ENCODE measurements around the gene TAF9.

The TAF9 gene

DNA sequence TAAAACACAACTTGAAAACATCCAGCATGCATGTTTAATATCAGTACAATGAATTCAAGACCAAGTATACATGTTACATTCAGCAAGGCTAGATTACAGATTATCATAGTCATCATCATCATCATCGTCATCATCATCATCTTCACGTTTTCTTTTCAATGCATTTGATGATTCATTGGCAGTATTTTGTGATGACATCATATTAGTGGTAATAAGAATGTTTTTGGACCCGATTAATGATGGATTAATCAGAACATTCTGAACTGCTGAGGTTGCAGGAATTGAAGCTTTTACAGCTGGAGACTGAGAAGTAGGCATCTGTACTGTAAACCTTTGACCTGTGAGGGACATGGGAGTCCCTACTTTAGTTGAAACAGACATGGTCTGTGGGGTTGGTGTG lies 4.5 kb downstream of the TAF9 start:
- Histone ChIP-seq H3K27me3 (ENCODE audit: insufficient read depth, insufficient read length) (no peaks in the 10 kb centered on the region), H3K4me3 (ENCODE audit: insufficient read length, low read depth) (no peak overlapping the region), H3K4me1 (ENCODE audit: insufficient read depth, insufficient read length) (no peaks in the 10 kb centered on the region), H3K9ac (ENCODE audit: insufficient read length, low read depth) (no peak overlapping the region), H3K9me3 (ENCODE audit: insufficient read depth, low read length) (no peaks in the 10 kb centered on the region), H3K36me3 (ENCODE audit: insufficient read depth, insufficient read length, low read length) (peaks cover 48% of the 10 kb centered on the region)
- TF ChIP-seq YY1 (IDR thresholded peaks at IDR 0.05; ENCODE audit: insufficient read depth, insufficient read length) = no peak
- TF ChIP-seq SUZ12 (IDR thresholded peaks at IDR 0.05; ENCODE audit: extremely low read depth, insufficient read depth, insufficient read length) = no peak
- no peak for TF ChIP-seq ZNF274 (IDR thresholded peaks at IDR 0.05; ENCODE audit: low read depth, low read length)
- no peak for DNase-seq (ENCODE audit: low read depth, low spot score)

DNA sequence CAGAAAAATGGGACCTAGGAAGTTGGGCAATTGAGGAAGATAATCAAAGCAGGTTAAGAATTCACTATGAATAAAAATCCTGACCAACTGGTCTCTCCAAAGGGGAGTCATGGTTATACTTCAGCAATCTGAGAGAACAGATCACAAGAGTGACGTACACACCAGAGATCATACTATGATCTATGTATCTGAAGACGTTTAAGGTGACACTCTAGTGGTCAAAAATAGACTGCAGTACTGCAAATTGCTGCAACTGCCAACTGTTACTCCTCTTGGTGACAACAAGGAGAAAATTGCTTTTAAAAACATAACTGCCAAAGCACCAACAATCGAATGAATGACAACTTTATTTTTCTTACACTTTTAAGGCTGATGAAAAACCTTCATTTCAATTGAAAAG lies 4.9 kb downstream of the TAF9 start:
- Histone ChIP-seq H3K36me3 (ENCODE audit: insufficient read depth, insufficient read length, low read length) (peaks cover 51% of the 10 kb centered on the region), H3K27me3 (ENCODE audit: insufficient read depth, insufficient read length) (no peaks in the 10 kb centered on the region), H3K9ac (ENCODE audit: insufficient read length, low read depth) (no peak overlapping the region), H3K9me3 (ENCODE audit: insufficient read depth, low read length) (no peaks in the 10 kb centered on the region), H3K4me1 (ENCODE audit: insufficient read depth, insufficient read length) (no peaks in the 10 kb centered on the region), H3K4me3 (ENCODE audit: insufficient read length, low read depth) (no peak overlapping the region)
- no peak for TF ChIP-seq SUZ12 (IDR thresholded peaks at IDR 0.05; ENCODE audit: extremely low read depth, insufficient read depth, insufficient read length)
- TF ChIP-seq ZNF274 (IDR thresholded peaks at IDR 0.05; ENCODE audit: low read depth, low read length) = no peak
- no peak for TF ChIP-seq YY1 (IDR thresholded peaks at IDR 0.05; ENCODE audit: insufficient read depth, insufficient read length)
- no peak for DNase-seq (ENCODE audit: low read depth, low spot score)

DNA sequence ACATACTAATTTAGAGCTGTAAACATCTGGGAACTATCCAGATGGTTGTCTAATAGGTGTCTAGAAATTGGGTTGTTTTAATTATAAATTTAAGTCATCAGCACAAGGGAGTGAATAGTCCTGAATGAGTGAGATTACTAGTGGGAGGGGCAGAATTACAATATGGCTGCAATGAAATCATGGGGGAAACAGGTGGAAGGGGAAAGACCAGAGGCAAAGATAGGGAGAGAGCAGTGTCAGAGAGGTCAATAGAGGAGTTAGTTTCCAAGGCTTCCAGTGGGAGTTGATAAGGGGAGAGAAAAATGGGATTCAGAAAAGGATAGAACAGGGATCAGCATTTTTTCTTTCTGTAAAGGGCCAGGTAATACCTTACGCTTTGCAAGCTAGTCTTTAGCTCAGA lies 8.9 kb downstream of the TAF9 start:
- no peaks in the 10 kb centered on the region for H3K9me3 ChIP-seq (ENCODE audit: insufficient read depth, low read length)
- DNase-seq (ENCODE audit: low read depth, low spot score) = no peak
- H3K4me3 ChIP-seq (ENCODE audit: insufficient read length, low read depth) = no peak overlapping the region
- H3K9ac ChIP-seq (ENCODE audit: insufficient read length, low read depth) = no peak overlapping the region
- no peaks in the 10 kb centered on the region for H3K27me3 ChIP-seq (ENCODE audit: insufficient read depth, insufficient read length)
- H3K4me1 ChIP-seq (ENCODE audit: insufficient read depth, insufficient read length) = no peaks in the 10 kb centered on the region
- TF ChIP-seq SUZ12 (IDR thresholded peaks at IDR 0.05; ENCODE audit: extremely low read depth, insufficient read depth, insufficient read length) (no peak), ZNF274 (IDR thresholded peaks at IDR 0.05; ENCODE audit: low read depth, low read length) (no peak), YY1 (IDR thresholded peaks at IDR 0.05; ENCODE audit: insufficient read depth, insufficient read length) (no peak)
- peaks cover 41% of the 10 kb centered on the region for H3K36me3 ChIP-seq (ENCODE audit: insufficient read depth, insufficient read length, low read length)

DNA sequence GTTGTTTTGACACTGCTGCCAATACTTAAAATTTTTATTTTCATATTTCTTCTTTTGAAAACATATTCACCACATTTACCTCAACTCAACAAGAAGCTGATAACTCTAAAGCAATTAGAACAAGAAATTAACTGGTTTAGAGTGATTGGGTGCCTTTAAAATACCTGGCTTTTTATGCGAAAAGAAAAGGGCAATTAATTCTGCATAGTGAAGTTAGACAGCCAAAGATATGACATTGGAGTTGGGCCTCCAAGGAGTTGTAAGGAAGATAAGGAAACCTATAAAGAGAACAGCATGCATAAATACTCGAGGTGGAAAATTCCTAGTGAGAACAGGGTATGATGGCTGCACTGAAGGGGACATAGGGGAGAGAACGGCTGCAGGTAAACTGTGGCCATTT lies 9.6 kb downstream of the TAF9 start:
- Histone ChIP-seq H3K9ac (ENCODE audit: insufficient read length, low read depth) (no peak overlapping the region), H3K4me3 (ENCODE audit: insufficient read length, low read depth) (no peak overlapping the region), H3K9me3 (ENCODE audit: insufficient read depth, low read length) (no peaks in the 10 kb centered on the region), H3K4me1 (ENCODE audit: insufficient read depth, insufficient read length) (no peaks in the 10 kb centered on the region), H3K27me3 (ENCODE audit: insufficient read depth, insufficient read length) (no peaks in the 10 kb centered on the region), H3K36me3 (ENCODE audit: insufficient read depth, insufficient read length, low read length) (peaks cover 41% of the 10 kb centered on the region)
- TF ChIP-seq YY1 (IDR thresholded peaks at IDR 0.05; ENCODE audit: insufficient read depth, insufficient read length) = no peak
- no peak for TF ChIP-seq ZNF274 (IDR thresholded peaks at IDR 0.05; ENCODE audit: low read depth, low read length)
- TF ChIP-seq SUZ12 (IDR thresholded peaks at IDR 0.05; ENCODE audit: extremely low read depth, insufficient read depth, insufficient read length) = no peak
- DNase-seq (ENCODE audit: low read depth, low spot score) = no peak

DNA sequence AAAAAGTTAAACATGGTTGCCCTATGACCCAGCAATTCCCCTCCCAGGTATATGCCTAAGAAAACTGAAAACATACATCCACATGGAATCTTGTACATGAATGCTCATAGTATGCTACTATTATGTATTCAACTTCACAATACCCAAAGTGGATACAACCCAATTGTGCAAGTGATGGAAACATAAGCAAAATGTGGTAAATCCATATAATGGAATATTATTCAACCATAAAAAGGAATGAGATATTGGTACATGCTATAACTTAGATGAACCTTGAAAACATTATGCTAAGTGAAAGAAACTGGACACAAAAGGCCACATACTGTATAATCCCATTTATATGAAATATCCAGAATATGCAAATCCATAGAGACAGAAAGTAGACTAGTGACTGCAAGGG lies 18.7 kb downstream of the TAF9 start:
- no peaks in the 10 kb centered on the region for H3K27me3 ChIP-seq (ENCODE audit: insufficient read depth, insufficient read length)
- DNase-seq (ENCODE audit: low read depth, low spot score) = no peak
- H3K36me3 ChIP-seq (ENCODE audit: insufficient read depth, insufficient read length, low read length) = peaks cover 32% of the 10 kb centered on the region
- no peaks in the 10 kb centered on the region for H3K9me3 ChIP-seq (ENCODE audit: insufficient read depth, low read length)
- no peak overlapping the region for H3K9ac ChIP-seq (ENCODE audit: insufficient read length, low read depth)
- no peak for TF ChIP-seq SUZ12 (IDR thresholded peaks at IDR 0.05; ENCODE audit: extremely low read depth, insufficient read depth, insufficient read length)
- TF ChIP-seq ZNF274 (IDR thresholded peaks at IDR 0.05; ENCODE audit: low read depth, low read length) = no peak
- no peak for TF ChIP-seq YY1 (IDR thresholded peaks at IDR 0.05; ENCODE audit: insufficient read depth, insufficient read length)
- H3K4me1 ChIP-seq (ENCODE audit: insufficient read depth, insufficient read length) = no peaks in the 10 kb centered on the region
- H3K4me3 ChIP-seq (ENCODE audit: insufficient read length, low read depth) = no peak overlapping the region

DNA sequence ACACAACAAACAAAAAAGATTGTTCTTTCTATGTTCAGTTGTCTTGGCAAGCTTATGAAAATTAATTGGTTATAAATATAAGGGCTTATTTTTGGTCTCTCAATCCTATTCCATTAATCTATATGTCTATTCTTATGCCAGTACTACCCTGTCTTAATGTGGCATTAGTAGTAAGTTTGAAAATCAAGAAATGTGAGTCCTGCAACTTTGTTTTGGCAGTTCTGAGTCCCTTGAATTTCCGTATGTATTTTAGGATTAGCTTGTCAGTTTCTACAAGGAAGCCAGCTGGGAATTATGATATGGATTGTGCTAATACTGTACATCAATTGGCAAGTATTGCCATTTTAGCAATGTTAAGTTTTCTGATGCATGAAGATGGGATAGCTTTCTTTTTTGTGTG lies 26.2 kb downstream of the TAF9 start:
- TF ChIP-seq ZNF274 (IDR thresholded peaks at IDR 0.05; ENCODE audit: low read depth, low read length) = no peak
- TF ChIP-seq SUZ12 (IDR thresholded peaks at IDR 0.05; ENCODE audit: extremely low read depth, insufficient read depth, insufficient read length) = no peak
- TF ChIP-seq YY1 (IDR thresholded peaks at IDR 0.05; ENCODE audit: insufficient read depth, insufficient read length) = no peak
- no peak for DNase-seq (ENCODE audit: low read depth, low spot score)
- H3K9ac ChIP-seq (ENCODE audit: insufficient read length, low read depth) = no peak overlapping the region
- no peak overlapping the region for H3K4me3 ChIP-seq (ENCODE audit: insufficient read length, low read depth)
- H3K27me3 ChIP-seq (ENCODE audit: insufficient read depth, insufficient read length) = no peaks in the 10 kb centered on the region
- no peaks in the 10 kb centered on the region for H3K36me3 ChIP-seq (ENCODE audit: insufficient read depth, insufficient read length, low read length)
- no peaks in the 10 kb centered on the region for H3K4me1 ChIP-seq (ENCODE audit: insufficient read depth, insufficient read length)
- H3K9me3 ChIP-seq (ENCODE audit: insufficient read depth, low read length) = no peaks in the 10 kb centered on the region

DNA sequence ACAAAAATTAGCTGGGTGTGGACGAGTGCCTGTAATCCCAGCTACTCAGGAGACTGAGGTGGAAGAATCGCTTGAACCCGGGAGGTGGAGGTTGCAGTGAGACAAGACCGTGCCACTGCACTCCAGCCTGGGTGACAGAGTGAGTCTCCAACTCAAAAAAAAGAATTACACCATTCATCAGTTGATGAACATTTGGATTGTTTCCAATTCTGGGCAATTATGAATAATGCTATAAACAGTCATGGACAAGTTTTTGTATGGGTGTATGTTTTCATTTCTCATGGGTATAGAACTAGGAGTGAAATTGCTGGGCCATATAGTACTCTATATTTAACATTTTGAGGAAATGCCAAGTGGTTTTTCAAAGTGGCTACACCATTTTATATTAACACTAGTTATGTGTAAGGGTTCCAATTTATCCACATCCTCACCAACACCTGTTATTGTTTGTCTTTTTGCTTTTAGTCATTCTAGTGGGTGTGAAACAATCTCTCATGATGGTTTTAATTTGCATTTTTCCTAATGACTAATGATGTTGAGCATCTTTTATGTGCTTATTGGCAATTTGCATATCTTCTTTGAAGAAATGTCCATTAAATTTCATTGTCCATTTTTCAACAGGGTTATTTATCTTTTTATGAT lies 27.7 kb downstream of the TAF9 start:
- DNase-seq (ENCODE audit: low read depth, low spot score) = no peak
- Histone ChIP-seq H3K27me3 (ENCODE audit: insufficient read depth, insufficient read length) (no peaks in the 10 kb centered on the region), H3K4me3 (ENCODE audit: insufficient read length, low read depth) (no peak overlapping the region), H3K4me1 (ENCODE audit: insufficient read depth, insufficient read length) (no peaks in the 10 kb centered on the region), H3K9ac (ENCODE audit: insufficient read length, low read depth) (no peak overlapping the region), H3K36me3 (ENCODE audit: insufficient read depth, insufficient read length, low read length) (no peaks in the 10 kb centered on the region), H3K9me3 (ENCODE audit: insufficient read depth, low read length) (no peaks in the 10 kb centered on the region)
- TF ChIP-seq SUZ12 (IDR thresholded peaks at IDR 0.05; ENCODE audit: extremely low read depth, insufficient read depth, insufficient read length) = no peak
- no peak for TF ChIP-seq YY1 (IDR thresholded peaks at IDR 0.05; ENCODE audit: insufficient read depth, insufficient read length)
- TF ChIP-seq ZNF274 (IDR thresholded peaks at IDR 0.05; ENCODE audit: low read depth, low read length) = no peak

Data from NT2/D1 (cell line).